Uterus (tissue), 4 donors: Measurements from ENCODE around the gene IL36RN. TPM values are rescaled to one million over a fixed set of nuclear protein-coding genes. Genes with fewer than 3 reads are reported as not detected.

Experiments
- DNase-seq, 2 donors: peaks; one replicate each; pipeline ENCODE4 v3.0.0-alpha.2; 2019 to 2020
- H3K27ac ChIP-seq, 2 donors: fragments of 200-600 bp; sonication (generic); 1 replicate in 1 of 2; 2 replicates in 1 of 2; pipeline ENCODE4 v1.5.1; 2016 to 2018
- H3K27me3 ChIP-seq, 2 donors: fragments of 200-600 bp; sonication (generic); one replicate each; pipeline ENCODE4 v1.5.1; 2018 to 2019; ENCODE audit warnings: control low read depth in 1 of 2
- H3K36me3 ChIP-seq, 2 donors: fragments of 200-600 bp; sonication (generic); one replicate each; pipeline ENCODE4 v1.5.1; 2019; ENCODE audit warnings: control low read depth in 1 of 2
- H3K4me1 ChIP-seq, 2 donors: fragments of 200-600 bp; sonication (generic); one replicate each; pipeline ENCODE4 v1.5.1; 2018 to 2019; ENCODE audit warnings: control low read depth in 1 of 2
- H3K4me3 ChIP-seq, 2 donors: fragments of 200-600 bp; sonication (generic); 1 replicate in 1 of 2; 2 replicates in 1 of 2; pipeline ENCODE4 v1.5.1; 2018 to 2019; ENCODE audit warnings: mild to moderate bottlenecking in 1 of 2
- H3K9me3 ChIP-seq, 2 donors: fragments of 200-600 bp; sonication (generic); one replicate each; pipeline ENCODE4 v1.5.1; 2019; ENCODE audit warnings: control low read depth in 1 of 2
- POLR2A ChIP-seq, 2 donors: fragments of 450-650 bp; IDR thresholded peaks; one replicate each; pipeline ENCODE4 v1.6.1; 2016; ENCODE audit warnings: antibody characterized with exemption in 2 of 2, mild to moderate bottlenecking in 1 of 2, moderate library complexity in 1 of 2
- intact Hi-C: fragments of 100-400 bp; cut with DNase I; formaldehyde crosslinking; loops from one replicate; pipeline ENCODE4 v1.15.1; 2023; ENCODE audit warnings: low total_unique reads
- total RNA-seq, 4 donors: library from RNA; depleted of rRNA in 3 of 4; stranded (reverse); fragments of >200 nt in 3 of 4; gene quantifications; one replicate each; pipeline versions ENCODE4 v1.1.0 to v1.2.4, GENCODE V29; 2014 to 2023
- TF ChIP-seq, protein P1 (sequence below), 4 experiments: fragments of 200-600 bp in 2 of 4; fragments of 450-650 bp in 2 of 4; sonication (generic) in 2 of 4; IDR thresholded peaks; one replicate each; pipeline ENCODE4 v1.5.1; 2016 to 2019; ENCODE audit warnings: antibody characterized with exemption in 4 of 4, mild to moderate bottlenecking in 2 of 4, moderate library complexity in 1 of 4
- donor health status: DM: yes; HTN: yes; CAD: no.

The IL36RN gene
- total RNA-seq, 4 donors from 2014 or later = not detected

DNA sequence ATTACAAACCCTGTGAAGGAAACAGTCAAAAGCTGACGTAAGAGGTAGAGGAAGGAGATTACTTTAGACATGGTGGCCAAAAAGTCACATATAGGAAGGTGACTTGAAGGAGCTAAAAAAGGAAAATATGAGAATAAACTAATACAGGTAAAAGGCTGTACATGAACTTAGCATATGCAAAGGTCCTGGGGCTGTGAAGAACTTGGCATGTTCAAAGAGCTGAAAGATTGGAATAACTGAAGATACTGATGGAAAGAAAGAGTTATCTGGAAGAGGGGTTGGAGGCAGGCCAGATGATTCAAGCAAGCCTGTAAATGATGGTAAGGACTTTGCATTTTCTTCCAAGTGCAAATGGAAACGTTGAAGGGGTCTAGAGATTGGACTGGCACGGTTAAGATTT, 40.5 kb upstream of the IL36RN start:
- Histone ChIP-seq H3K4me1 (no peaks in the 10 kb centered on the region), H3K27ac (no peak overlapping the region), H3K36me3 (no peaks in the 10 kb centered on the region), H3K27me3 (no peaks in the 10 kb centered on the region), H3K9me3 (no peaks in the 10 kb centered on the region), H3K4me3 (no peak overlapping the region)
- intact Hi-C loops = no loop called here
- TF ChIP-seq, protein P1, sequence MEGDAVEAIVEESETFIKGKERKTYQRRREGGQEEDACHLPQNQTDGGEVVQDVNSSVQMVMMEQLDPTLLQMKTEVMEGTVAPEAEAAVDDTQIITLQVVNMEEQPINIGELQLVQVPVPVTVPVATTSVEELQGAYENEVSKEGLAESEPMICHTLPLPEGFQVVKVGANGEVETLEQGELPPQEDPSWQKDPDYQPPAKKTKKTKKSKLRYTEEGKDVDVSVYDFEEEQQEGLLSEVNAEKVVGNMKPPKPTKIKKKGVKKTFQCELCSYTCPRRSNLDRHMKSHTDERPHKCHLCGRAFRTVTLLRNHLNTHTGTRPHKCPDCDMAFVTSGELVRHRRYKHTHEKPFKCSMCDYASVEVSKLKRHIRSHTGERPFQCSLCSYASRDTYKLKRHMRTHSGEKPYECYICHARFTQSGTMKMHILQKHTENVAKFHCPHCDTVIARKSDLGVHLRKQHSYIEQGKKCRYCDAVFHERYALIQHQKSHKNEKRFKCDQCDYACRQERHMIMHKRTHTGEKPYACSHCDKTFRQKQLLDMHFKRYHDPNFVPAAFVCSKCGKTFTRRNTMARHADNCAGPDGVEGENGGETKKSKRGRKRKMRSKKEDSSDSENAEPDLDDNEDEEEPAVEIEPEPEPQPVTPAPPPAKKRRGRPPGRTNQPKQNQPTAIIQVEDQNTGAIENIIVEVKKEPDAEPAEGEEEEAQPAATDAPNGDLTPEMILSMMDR (IDR thresholded peaks at IDR 0.05) = no peak
- no peak for TF ChIP-seq POLR2A (IDR thresholded peaks at IDR 0.05)
- no peak for DNase-seq

GRCh38 chr2:113021312-113021711, 37.7 kb upstream of the IL36RN start:
- Histone ChIP-seq H3K4me3 (no peak overlapping the region), H3K36me3 (no peaks in the 10 kb centered on the region), H3K27me3 (no peaks in the 10 kb centered on the region), H3K9me3 (no peaks in the 10 kb centered on the region), H3K4me1 (no peaks in the 10 kb centered on the region), H3K27ac (no peak overlapping the region)
- DNase-seq = no peak
- intact Hi-C loops = no loop called here
- TF ChIP-seq, protein P1 (IDR thresholded peaks at IDR 0.05) = no peak
- no peak for TF ChIP-seq POLR2A (IDR thresholded peaks at IDR 0.05)

DNA sequence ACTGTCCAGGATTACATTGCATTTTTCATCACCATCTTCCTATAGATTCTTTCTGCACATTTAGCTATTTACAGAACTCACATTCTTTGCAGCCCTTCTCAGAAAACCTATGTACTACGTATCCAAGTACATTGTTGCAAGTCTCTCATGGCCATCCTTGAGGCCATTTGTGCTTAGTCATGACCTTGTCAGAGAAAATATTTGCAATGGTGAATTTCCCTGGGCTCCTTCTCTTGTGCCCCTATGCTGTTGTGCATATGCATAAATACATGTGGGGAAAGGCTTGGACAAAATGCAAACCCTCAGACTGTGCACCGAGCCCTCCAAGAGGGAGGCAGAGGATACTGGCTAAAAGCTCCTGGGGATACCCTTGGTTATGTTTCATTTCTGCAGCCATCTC, 34.2 kb upstream of the IL36RN start:
- intact Hi-C loops = no loop called here
- no peaks in the 10 kb centered on the region for H3K36me3 ChIP-seq
- no peaks in the 10 kb centered on the region for H3K27me3 ChIP-seq
- no peaks in the 10 kb centered on the region for H3K4me1 ChIP-seq
- no peak overlapping the region for H3K4me3 ChIP-seq
- no peak overlapping the region for H3K27ac ChIP-seq
- DNase-seq = no peak
- TF ChIP-seq POLR2A (IDR thresholded peaks at IDR 0.05) = no peak
- TF ChIP-seq, protein P1 (IDR thresholded peaks at IDR 0.05) = no peak
- no peaks in the 10 kb centered on the region for H3K9me3 ChIP-seq

- H3K4me1 ChIP-seq = no peaks in the 10 kb centered on the region
- no peaks in the 10 kb centered on the region for H3K36me3 ChIP-seq
- TF ChIP-seq, protein P1 (IDR thresholded peaks at IDR 0.05) = no peak
- no peak for TF ChIP-seq POLR2A (IDR thresholded peaks at IDR 0.05)
- H3K9me3 ChIP-seq = no peaks in the 10 kb centered on the region
- intact Hi-C loops = no loop called here
- H3K27ac ChIP-seq = no peak overlapping the region
- DNase-seq = no peak
- no peak overlapping the region for H3K4me3 ChIP-seq
- H3K27me3 ChIP-seq = no peaks in the 10 kb centered on the region
These were observed 33.3 kb upstream of the IL36RN start for GRCh38 chr2:113025737-113026136.

GRCh38 chr2:113027691-113028090, 31.3 kb upstream of the IL36RN start:
- H3K27ac ChIP-seq = no peak overlapping the region
- intact Hi-C loops = no loop called here
- no peaks in the 10 kb centered on the region for H3K36me3 ChIP-seq
- no peaks in the 10 kb centered on the region for H3K4me1 ChIP-seq
- DNase-seq = no peak
- no peak overlapping the region for H3K4me3 ChIP-seq
- no peaks in the 10 kb centered on the region for H3K27me3 ChIP-seq
- TF ChIP-seq POLR2A (IDR thresholded peaks at IDR 0.05) = no peak
- TF ChIP-seq, protein P1 (IDR thresholded peaks at IDR 0.05) = no peak
- no peaks in the 10 kb centered on the region for H3K9me3 ChIP-seq
